GM12878 (cell line): ENCODE measurements around the gene NUP214. TPM values are rescaled to one million over a fixed set of nuclear protein-coding genes. Genes with fewer than 3 reads are reported as not detected.
A peak's percentile ranks its signal among the peaks of the same experiment; 100 is the strongest.

Source experiments
- ATAC-seq: fragments of 200-7000 bp; cut with Tn5 transposase; 3 replicates; pipeline ENCODE4 v1.9.1; 2020; ENCODE audit warnings: mild to moderate bottlenecking, moderate library complexity
- BruUV-seq: library from RNA; stranded (reverse); fragments of 400-500 nt; replicated peaks from 2 replicates; lab custom pipeline; 2021; lab: Mats Ljungman, UMichigan
- CTCF ChIA-PET: fragments of 300-600 bp; sonication (Branson Sonifier 250); formaldehyde crosslinking; extraction: SDS; loops from one replicate; lab custom pipeline; 2021; ENCODE audit warnings: inconsistent platforms; lab: Yijun Ruan, JAX
- POLR2A ChIA-PET: fragments of 350-600 bp; formaldehyde crosslinking; extraction: SDS; loops from one replicate; lab custom pipeline; 2021; ENCODE audit warnings: inconsistent platforms; lab: Charles Lee
- RAD21 ChIA-PET: fragments of 300-600 bp; sonication (Branson Sonifier 250); formaldehyde crosslinking; loops from one replicate; lab custom pipeline; 2023; ENCODE audit warnings: antibody characterized with exemption; ENCODE audit not compliant: unreplicated experiment; lab: Charles Lee
- SMC1A ChIA-PET: fragments of 300-600 bp; sonication (Branson Sonifier 250); formaldehyde crosslinking; loops from one replicate; lab custom pipeline; 2023; ENCODE audit not compliant: unreplicated experiment, uncharacterized antibody; lab: Charles Lee
- DNase-seq: peaks from one replicate; pipeline ENCODE4 v3.0.0-alpha.2; 2011; ENCODE audit warnings: low read depth, low spot score
- FAIRE-seq: peaks from 3 replicates; lab custom pipeline; 2011; peaks lifted over from hg19 to GRCh38; lab: Jason Lieb, UNC
- H2AFZ ChIP-seq: 2 replicates; pipeline ENCODE4 v1.6.0; 2011; ENCODE audit warnings: low read depth, low read length, control low read depth; ENCODE audit not compliant: control insufficient read depth
- H3K27ac ChIP-seq: 2 replicates; pipeline ENCODE4 v1.5.1; 2011; ENCODE audit warnings: control low read depth; ENCODE audit not compliant: control insufficient read depth, insufficient read depth
- H3K27me3 ChIP-seq, 2 experiments: replicated peaks in 1 of 2; 2 replicates each; pipeline versions ENCODE4 v1.6.0 to v1.6.1; 2011; ENCODE audit warnings: low read length in 1 of 2; ENCODE audit not compliant: control insufficient read depth in 2 of 2, insufficient read depth in 2 of 2
- H3K36me3 ChIP-seq, 2 experiments: 2 replicates each; pipeline ENCODE4 v1.5.1; 2011; ENCODE audit warnings: low read length in 1 of 2; ENCODE audit not compliant: control insufficient read depth in 2 of 2, insufficient read depth in 2 of 2
- H3K4me1 ChIP-seq: 2 replicates; pipeline ENCODE4 v1.6.1; 2011; ENCODE audit warnings: mild to moderate bottlenecking, low read length, moderate library complexity, mixed read lengths; ENCODE audit not compliant: control insufficient read depth, insufficient read depth
- H3K4me2 ChIP-seq: 2 replicates; pipeline ENCODE4 v1.6.0; 2011; ENCODE audit warnings: control low read depth; ENCODE audit not compliant: control insufficient read depth, insufficient read depth
- H3K4me3 ChIP-seq: fragments of 200-600 bp; sonication (generic); 2 replicates; pipeline ENCODE4 v1.5.1; 2016
- H3K79me2 ChIP-seq: 2 replicates; pipeline ENCODE4 v1.6.0; 2011; ENCODE audit warnings: low read length; ENCODE audit not compliant: control insufficient read depth, insufficient read depth
- H3K9ac ChIP-seq: 2 replicates; pipeline ENCODE4 v1.8.0; 2011; ENCODE audit warnings: low read length, control low read depth, mixed read lengths; ENCODE audit not compliant: control insufficient read depth, insufficient read depth
- H3K9me3 ChIP-seq: replicated peaks from 3 replicates; pipeline ENCODE4 v1.5.1; 2011; ENCODE audit warnings: mild to moderate bottlenecking, low read length; ENCODE audit not compliant: control insufficient read depth, insufficient read depth
- H4K20me1 ChIP-seq: 2 replicates; pipeline ENCODE4 v1.6.0; 2011; ENCODE audit not compliant: control insufficient read depth, insufficient read depth
- GABPA ChIP-seq: IDR thresholded peaks from 2 replicates; pipeline ENCODE4 v1.6.1; 2014; ENCODE audit warnings: antibody characterized with exemption, low read depth, mild to moderate bottlenecking, inconsistent platforms
- SMC3 ChIP-seq: IDR thresholded peaks from 2 replicates; pipeline ENCODE4 v1.6.1; 2011; ENCODE audit warnings: low read length, improper control_type of control experiment, borderline replicate concordance
- SUPT20H ChIP-seq: IDR thresholded peaks from 2 replicates; pipeline ENCODE4 v1.6.1; 2011; ENCODE audit warnings: low read depth, mild to moderate bottlenecking, low read length, moderate library complexity, borderline replicate concordance; ENCODE audit not compliant: control insufficient read depth
- WGBS: methylation state at CpG from one replicate; pipeline ENCODE4 v1.1.6; 2016; ENCODE audit warnings: low lambda C conversion rate; ENCODE audit not compliant: insufficient replicate concordance, insufficient coverage; ENCODE audit errors: missing lambda C conversion rate; 5-methylcytosine and 5-hydroxymethylcytosine counted together
- in situ Hi-C: fragments of 300-500 bp; cut with MboI; formaldehyde crosslinking; loops from 9 replicates; pipeline ENCODE4 v1.14.3; 2018; ENCODE audit warnings: mixed read lengths
- intact Hi-C: fragments of 100-400 bp; cut with micrococcal nuclease; formaldehyde crosslinking; loops from one replicate; pipeline ENCODE4 v1.14.2; 2022; ENCODE audit not compliant: unreplicated experiment
- polyA plus RNA-seq, 11 experiments: library from polyadenylated mRNA; depleted of rRNA in 4 of 11; unstranded in 6 of 11; stranded (reverse) in 5 of 11; fragments of >200 nt; fragmentation: Nextera tagmentation in 4 of 11; fragmentation: Illumina TruSeq in 1 of 11; extraction: Ambion mirVana in 4 of 11; extraction: Trizol in 1 of 11; gene quantifications; 1 replicate in 1 of 11; 2 replicates in 10 of 11; pipeline versions ENCODE4 v1.2.1 to v1.2.3, GENCODE V29; 2011 to 2016; ENCODE audit warnings: inconsistent platforms in 2 of 11, missing spikeins in 2 of 11, low read depth in 1 of 11
- total RNA-seq, 4 experiments: library from RNA; depleted of rRNA in 3 of 4; stranded (reverse); fragments of >200 nt in 3 of 4; fragmentation: Illumina TruSeq in 1 of 4; extraction: Trizol in 1 of 4; gene quantifications; 2 replicates each; pipeline versions ENCODE4 v1.2.1 to v1.2.3, GENCODE V29; 2013 to 2021
- TF ChIP-seq, protein P1 (sequence below): fragments of 450-650 bp; IDR thresholded peaks from 2 replicates; pipeline ENCODE4 v1.6.1; 2017; ENCODE audit warnings: mild to moderate bottlenecking, moderate library complexity

Gene NUP214
- total and polyA plus RNA-seq, 10 of the 15 experiments (the other 5 are each of a cell fraction or from before 2014, with no cell fraction given), result 11.7 to 53.8 (median 17.6) TPM

DNA sequence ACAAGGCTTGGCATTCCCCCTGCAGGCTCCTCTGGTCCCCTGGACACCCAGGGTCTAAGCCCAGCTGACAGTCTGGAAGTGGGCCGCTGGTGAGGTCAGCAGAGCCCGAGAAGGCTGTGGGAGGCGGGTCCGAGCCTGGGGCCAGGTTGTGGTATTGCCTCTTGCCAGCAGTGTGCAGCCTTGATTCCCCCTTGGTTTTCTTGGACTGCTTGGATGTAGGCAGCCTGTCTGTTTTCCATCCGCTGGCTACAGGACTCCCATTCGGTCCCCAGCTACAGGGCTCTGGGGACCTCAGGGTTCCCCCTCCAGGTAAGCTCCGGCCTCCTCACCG lies 27.5 kb upstream of the NUP214 start:
- DNase-seq (no peak), ATAC-seq (no peak), FAIRE-seq (no peak)
- H3K27ac ChIP-seq, result no peak overlapping the region
- BruUV-seq, result no TSS peak
- WGBS, result 70% methylated on average over 8 of the region's 8 CpGs
- no peak overlapping the region for H3K4me2 ChIP-seq
- no peaks in the 10 kb centered on the region for H3K79me2 ChIP-seq
- no peaks in the 10 kb centered on the region for H3K9me3 ChIP-seq
- ChIA-PET POLR2A (no interaction called here), RAD21 (no interaction called here), SMC1A (no interaction called here), CTCF (no interaction called here)
- H3K36me3 ChIP-seq, result no peaks in the 10 kb centered on the region
- intact Hi-C loops, result no loop called here
- H2AFZ ChIP-seq, result no peak overlapping the region
- H3K9ac ChIP-seq, result no peak overlapping the region
- H3K4me3 ChIP-seq, result no peak overlapping the region
- no peaks in the 10 kb centered on the region; the same call in 1 of the 2 replicates for H3K4me1 ChIP-seq
- H3K27me3 ChIP-seq, result peaks cover 8 to 13% of the 10 kb centered on the region in 2 experiments; a peak in 3 of 4 replicates
- no peak for TF ChIP-seq GABPA
- H4K20me1 ChIP-seq, result no peaks in the 10 kb centered on the region
- in situ Hi-C loops, result no loop called here

DNA sequence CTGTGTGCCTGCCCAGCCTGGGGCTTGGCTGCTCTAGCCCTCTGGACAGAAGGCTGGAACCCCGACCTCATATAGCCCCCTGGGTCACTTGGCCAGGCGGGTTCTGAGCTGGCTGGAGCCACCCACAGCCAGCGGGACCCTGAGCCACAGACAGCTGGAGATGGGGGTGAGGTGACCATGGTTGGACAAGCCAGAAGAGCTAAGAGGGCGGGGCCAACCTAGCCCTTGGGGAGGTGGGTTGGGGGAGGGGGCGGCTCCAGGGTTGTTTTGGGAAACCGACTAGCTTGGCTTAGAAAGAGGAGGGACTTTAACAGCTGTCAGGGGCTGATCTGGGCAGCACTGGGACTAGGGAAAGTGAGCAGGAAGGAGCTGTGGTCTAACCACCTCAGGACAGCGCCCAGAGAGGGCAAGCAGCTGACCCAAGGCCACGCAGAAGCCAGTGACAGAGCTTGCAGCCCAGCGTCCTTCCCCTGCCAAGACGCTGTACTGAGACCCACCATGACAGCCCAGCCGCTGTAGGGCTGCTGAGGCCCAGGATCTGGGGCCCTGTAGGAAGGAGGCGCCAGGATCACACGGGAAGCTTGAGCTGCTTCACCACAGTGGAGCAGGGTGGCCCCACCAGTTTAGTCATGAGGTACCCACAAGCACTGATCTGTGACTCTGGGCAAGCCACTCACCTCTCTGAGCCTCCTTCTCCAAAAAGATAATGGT lies 26.8 kb upstream of the NUP214 start:
- FAIRE-seq (no peak), ATAC-seq (peak; percentile 59), DNase-seq (no peak)
- ChIA-PET RAD21 (no interaction called here), SMC1A (no interaction called here), POLR2A (no interaction called here), CTCF (no interaction called here)
- no peak overlapping the region for H3K4me2 ChIP-seq
- H3K4me1 ChIP-seq, result no peaks in the 10 kb centered on the region; the same call in 1 of the 2 replicates
- no peak overlapping the region for H3K9ac ChIP-seq
- BruUV-seq, result no TSS peak
- in situ Hi-C loops (no loop called here), intact Hi-C loops (no loop called here)
- H4K20me1 ChIP-seq, result no peaks in the 10 kb centered on the region
- no peak overlapping the region for H3K27ac ChIP-seq
- no peak overlapping the region for H2AFZ ChIP-seq
- TF ChIP-seq SUPT20H (no peak), SMC3 (no peak)
- TF ChIP-seq, protein P1, sequence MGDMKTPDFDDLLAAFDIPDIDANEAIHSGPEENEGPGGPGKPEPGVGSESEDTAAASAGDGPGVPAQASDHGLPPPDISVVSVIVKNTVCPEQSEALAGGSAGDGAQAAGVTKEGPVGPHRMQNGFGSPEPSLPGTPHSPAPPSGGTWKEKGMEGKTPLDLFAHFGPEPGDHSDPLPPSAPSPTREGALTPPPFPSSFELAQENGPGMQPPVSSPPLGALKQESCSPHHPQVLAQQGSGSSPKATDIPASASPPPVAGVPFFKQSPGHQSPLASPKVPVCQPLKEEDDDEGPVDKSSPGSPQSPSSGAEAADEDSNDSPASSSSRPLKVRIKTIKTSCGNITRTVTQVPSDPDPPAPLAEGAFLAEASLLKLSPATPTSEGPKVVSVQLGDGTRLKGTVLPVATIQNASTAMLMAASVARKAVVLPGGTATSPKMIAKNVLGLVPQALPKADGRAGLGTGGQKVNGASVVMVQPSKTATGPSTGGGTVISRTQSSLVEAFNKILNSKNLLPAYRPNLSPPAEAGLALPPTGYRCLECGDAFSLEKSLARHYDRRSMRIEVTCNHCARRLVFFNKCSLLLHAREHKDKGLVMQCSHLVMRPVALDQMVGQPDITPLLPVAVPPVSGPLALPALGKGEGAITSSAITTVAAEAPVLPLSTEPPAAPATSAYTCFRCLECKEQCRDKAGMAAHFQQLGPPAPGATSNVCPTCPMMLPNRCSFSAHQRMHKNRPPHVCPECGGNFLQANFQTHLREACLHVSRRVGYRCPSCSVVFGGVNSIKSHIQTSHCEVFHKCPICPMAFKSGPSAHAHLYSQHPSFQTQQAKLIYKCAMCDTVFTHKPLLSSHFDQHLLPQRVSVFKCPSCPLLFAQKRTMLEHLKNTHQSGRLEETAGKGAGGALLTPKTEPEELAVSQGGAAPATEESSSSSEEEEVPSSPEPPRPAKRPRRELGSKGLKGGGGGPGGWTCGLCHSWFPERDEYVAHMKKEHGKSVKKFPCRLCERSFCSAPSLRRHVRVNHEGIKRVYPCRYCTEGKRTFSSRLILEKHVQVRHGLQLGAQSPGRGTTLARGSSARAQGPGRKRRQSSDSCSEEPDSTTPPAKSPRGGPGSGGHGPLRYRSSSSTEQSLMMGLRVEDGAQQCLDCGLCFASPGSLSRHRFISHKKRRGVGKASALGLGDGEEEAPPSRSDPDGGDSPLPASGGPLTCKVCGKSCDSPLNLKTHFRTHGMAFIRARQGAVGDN, result no peak
- no peaks in the 10 kb centered on the region for H3K79me2 ChIP-seq
- peaks cover 8 to 13% of the 10 kb centered on the region in 2 experiments; a peak in 3 of 4 replicates for H3K27me3 ChIP-seq
- no peaks in the 10 kb centered on the region for H3K9me3 ChIP-seq
- H3K36me3 ChIP-seq, result no peaks in the 10 kb centered on the region
- no peak overlapping the region for H3K4me3 ChIP-seq
- 3% methylated on average over 13 of the region's 13 CpGs for WGBS
